CD14-positive monocyte (primary cell): Measurements from ENCODE around the gene CAMK4. TPM values are rescaled to one million over a fixed set of nuclear protein-coding genes. Genes with fewer than 3 reads are reported as not detected.

Experiments used
- DNase-seq, 3 donors: peaks; one replicate each; pipeline ENCODE4 v3.0.0-alpha.2; 2011 to 2022
- H2AFZ ChIP-seq: 2 replicates; pipeline ENCODE4 v1.6.0; 2012; ENCODE audit warnings: mild to moderate bottlenecking, low read depth, low read length, inconsistent platforms; ENCODE audit not compliant: insufficient read depth, poor library complexity, severe bottlenecking
- H3K27ac ChIP-seq, 2 donors: 1 replicate in 1 of 2; 2 replicates in 1 of 2; pipeline ENCODE4 v1.5.1; 2012 to 2013; ENCODE audit warnings: low read length in 2 of 2, control low read depth in 1 of 2, inconsistent platforms in 1 of 2, low read depth in 1 of 2, mild to moderate bottlenecking in 1 of 2
- H3K27me3 ChIP-seq, 2 donors: one replicate each; pipeline versions ENCODE4 v1.6.0 to v1.6.1; 2011 to 2013; ENCODE audit warnings: low read length in 2 of 2; ENCODE audit not compliant: control insufficient read depth in 2 of 2, insufficient read depth in 2 of 2
- H3K36me3 ChIP-seq, 2 donors: replicated peaks in 1 of 2; 1 replicate in 1 of 2; 2 replicates in 1 of 2; pipeline versions ENCODE4 v1.5.1 to v1.6.1; 2012 to 2013; ENCODE audit warnings: low read length in 2 of 2, control low read depth in 1 of 2, inconsistent platforms in 1 of 2, mild to moderate bottlenecking in 1 of 2; ENCODE audit not compliant: insufficient read depth in 2 of 2, control insufficient read depth in 1 of 2
- H3K4me1 ChIP-seq, 2 donors: 1 replicate in 1 of 2; 2 replicates in 1 of 2; pipeline versions ENCODE4 v1.5.1 to v1.6.1; 2012 to 2013; ENCODE audit warnings: low read length in 2 of 2, control low read depth in 1 of 2, inconsistent platforms in 1 of 2, mild to moderate bottlenecking in 1 of 2, moderate library complexity in 1 of 2; ENCODE audit not compliant: insufficient read depth in 2 of 2, control insufficient read depth in 1 of 2
- H3K4me2 ChIP-seq: replicated peaks from 2 replicates; pipeline ENCODE3; 2012; ENCODE audit warnings: low read length, moderate library complexity, mild to moderate bottlenecking; ENCODE audit not compliant: poor library complexity, severe bottlenecking; ENCODE audit errors: extremely low read depth
- H3K4me3 ChIP-seq, 3 experiments: fragments of 200-600 bp in 1 of 3; sonication (generic) in 1 of 3; replicated peaks in 1 of 3; 1 replicate in 2 of 3; 2 replicates in 1 of 3; pipeline ENCODE4 v1.5.1; 2011 to 2013; ENCODE audit warnings: low read length in 3 of 3, mild to moderate bottlenecking in 3 of 3, control low read depth in 2 of 3, low read depth in 2 of 3, inconsistent platforms in 1 of 3, moderate library complexity in 1 of 3
- H3K79me2 ChIP-seq: 2 replicates; pipeline ENCODE4 v1.6.0; 2012; ENCODE audit warnings: mild to moderate bottlenecking, control low read depth, inconsistent platforms, low read length, moderate library complexity; ENCODE audit not compliant: insufficient read depth
- H3K9ac ChIP-seq: 2 replicates; pipeline ENCODE4 v1.6.0; 2017; ENCODE audit warnings: low read length, mild to moderate bottlenecking; ENCODE audit not compliant: insufficient read depth, poor library complexity, severe bottlenecking
- H3K9me3 ChIP-seq, 2 donors: replicated peaks in 1 of 2; 1 replicate in 1 of 2; 2 replicates in 1 of 2; pipeline versions ENCODE4 v1.5.1 to v1.6.1; 2012 to 2013; ENCODE audit warnings: low read length in 2 of 2, control low read depth in 1 of 2; ENCODE audit not compliant: control insufficient read depth in 1 of 2, insufficient read depth in 1 of 2
- H4K20me1 ChIP-seq: 2 replicates; pipeline ENCODE4 v1.6.0; 2012; ENCODE audit warnings: mild to moderate bottlenecking, low read length, control low read depth, moderate library complexity; ENCODE audit not compliant: insufficient read depth
- H3K27ac Mint-ChIP-seq, 7 donors: one replicate each; pipeline ENCODE4 v1.8.0; 2020; ENCODE audit warnings: mild to moderate bottlenecking in 7 of 7, mixed read lengths in 7 of 7, moderate library complexity in 6 of 7, inconsistent platforms in 2 of 7
- H3K27me3 Mint-ChIP-seq, 3 donors: one replicate each; pipeline ENCODE4 v1.8.0; 2021 to 2022; ENCODE audit warnings: low read depth in 3 of 3, mild to moderate bottlenecking in 3 of 3, mixed read lengths in 3 of 3, moderate library complexity in 3 of 3, inconsistent platforms in 1 of 3
- H3K36me3 Mint-ChIP-seq, 2 donors: one replicate each; pipeline ENCODE4 v1.8.0; 2020; ENCODE audit warnings: mixed read lengths in 2 of 2, inconsistent platforms in 1 of 2, mild to moderate bottlenecking in 1 of 2
- H3K4me1 Mint-ChIP-seq: one replicate; pipeline ENCODE4 v1.8.0; 2020; ENCODE audit warnings: mild to moderate bottlenecking, mixed read lengths
- H3K4me3 Mint-ChIP-seq, 2 donors: one replicate each; pipeline ENCODE4 v1.8.0; 2020; ENCODE audit warnings: mild to moderate bottlenecking in 2 of 2, mixed read lengths in 2 of 2, moderate library complexity in 1 of 2
- H3K9me3 Mint-ChIP-seq, 7 donors: one replicate each; pipeline ENCODE4 v1.8.0; 2020 to 2022; ENCODE audit warnings: mixed read lengths in 7 of 7, mild to moderate bottlenecking in 6 of 7, moderate library complexity in 6 of 7, inconsistent platforms in 2 of 7
- CTCF ChIP-seq: fragments of 200-600 bp; IDR thresholded peaks from one replicate; pipeline ENCODE4 v1.8.0; 2022; ENCODE audit warnings: antibody characterized with exemption, mild to moderate bottlenecking
- WGBS: methylation state at CpG from one replicate; pipeline ENCODE4 v1.1.5; 2013; ENCODE audit warnings: missing lambda C conversion rate; ENCODE audit not compliant: insufficient coverage; 5-methylcytosine and 5-hydroxymethylcytosine counted together
- intact Hi-C, 2 donors: fragments of 100-400 bp; cut with micrococcal nuclease; formaldehyde crosslinking; loops; one replicate each; pipeline versions ENCODE4 v1.15.0 to v1.15.1; 2023
- polyA plus RNA-seq, 3 donors: library from polyadenylated mRNA; depleted of rRNA in 1 of 3; unstranded in 2 of 3; stranded (reverse) in 1 of 3; fragments of 300-500 nt in 2 of 3; fragments of >200 nt in 1 of 3; fragmentation: Illumina TruSeq in 2 of 3; gene quantifications; 1 replicate in 2 of 3; 2 replicates in 1 of 3; pipeline ENCODE4 v1.2.3, GENCODE V29; 2012 to 2021

The CAMK4 gene
- polyA plus RNA-seq, 3 donors: 0.24 to 0.28 TPM; not detected in 1

- H4K20me1 ChIP-seq: no peaks in the 10 kb centered on the region
- H3K9me3 ChIP-seq: no peaks in the 10 kb centered on the region
- no peak overlapping the region for H3K27ac ChIP-seq
- no peaks in the 10 kb centered on the region for H3K36me3 ChIP-seq
- WGBS: no CpG with 5 or more reads among the region's 2 CpGs
- H2AFZ ChIP-seq: no peak overlapping the region
- H3K36me3 Mint-ChIP-seq: no peaks in the 10 kb centered on the region
- H3K4me1 Mint-ChIP-seq: no peaks in the 10 kb centered on the region
- peaks cover 2 to 12% (median 5%) of the 10 kb centered on the region in 3 donors for H3K27me3 Mint-ChIP-seq
- H3K27me3 ChIP-seq: no peaks in the 10 kb centered on the region
- no peak overlapping the region for H3K9ac ChIP-seq
- H3K4me1 ChIP-seq: no peaks in the 10 kb centered on the region
- intact Hi-C loops: no loop called here
- H3K4me3 ChIP-seq: no peak overlapping the region
- H3K4me2 ChIP-seq: no peak overlapping the region
- H3K9me3 Mint-ChIP-seq: peaks cover 0 to 8% (median 4%) of the 10 kb centered on the region in 7 donors
- no peak for TF ChIP-seq CTCF
- H3K79me2 ChIP-seq: no peaks in the 10 kb centered on the region
- H3K4me3 Mint-ChIP-seq: no peak overlapping the region
- no peak for DNase-seq
- no peak overlapping the region for H3K27ac Mint-ChIP-seq
Observed at GRCh38 chr5:111214052-111214742, 10.0 kb upstream of the CAMK4 start.

- no peak overlapping the region for H3K4me2 ChIP-seq
- no peak for DNase-seq
- intact Hi-C loops: no loop called here
- no peaks in the 10 kb centered on the region for H3K36me3 ChIP-seq
- no peak overlapping the region for H3K4me3 ChIP-seq
- H4K20me1 ChIP-seq: no peaks in the 10 kb centered on the region
- no CpG with 5 or more reads among the region's 2 CpGs for WGBS
- no peaks in the 10 kb centered on the region for H3K4me1 ChIP-seq
- no peaks in the 10 kb centered on the region for H3K4me1 Mint-ChIP-seq
- H3K27ac Mint-ChIP-seq: no peak overlapping the region
- no peaks in the 10 kb centered on the region for H3K36me3 Mint-ChIP-seq
- peaks cover 0 to 8% (median 4%) of the 10 kb centered on the region in 7 donors for H3K9me3 Mint-ChIP-seq
- peaks cover 2 to 16% (median 5%) of the 10 kb centered on the region in 3 donors for H3K27me3 Mint-ChIP-seq
- no peaks in the 10 kb centered on the region for H3K9me3 ChIP-seq
- peaks cover 2 to 3% of the 10 kb centered on the region in 2 donors for H3K27me3 ChIP-seq
- H3K27ac ChIP-seq: no peak overlapping the region
- H3K4me3 Mint-ChIP-seq: no peak overlapping the region
- TF ChIP-seq CTCF: no peak
- H2AFZ ChIP-seq: no peak overlapping the region
- no peak overlapping the region for H3K9ac ChIP-seq
- no peaks in the 10 kb centered on the region for H3K79me2 ChIP-seq
Observed at GRCh38 chr5:111215971-111216370, 8.2 kb upstream of the CAMK4 start.
